Middle frontal gyrus (tissue), 1 donor: ENCODE results near the gene GATC.
"Not testable (repeated sequence)": the region's sequence is repeated elsewhere in the genome, so short reads cannot be mapped to it uniquely, and the experiment has no call there.

Experiments
- DNase-seq: peaks from one replicate; pipeline ENCODE4 v3.0.0-alpha.2; 2015; ENCODE audit warnings: low spot score; ENCODE audit errors: extremely low spot score

Gene GATC

DNA sequence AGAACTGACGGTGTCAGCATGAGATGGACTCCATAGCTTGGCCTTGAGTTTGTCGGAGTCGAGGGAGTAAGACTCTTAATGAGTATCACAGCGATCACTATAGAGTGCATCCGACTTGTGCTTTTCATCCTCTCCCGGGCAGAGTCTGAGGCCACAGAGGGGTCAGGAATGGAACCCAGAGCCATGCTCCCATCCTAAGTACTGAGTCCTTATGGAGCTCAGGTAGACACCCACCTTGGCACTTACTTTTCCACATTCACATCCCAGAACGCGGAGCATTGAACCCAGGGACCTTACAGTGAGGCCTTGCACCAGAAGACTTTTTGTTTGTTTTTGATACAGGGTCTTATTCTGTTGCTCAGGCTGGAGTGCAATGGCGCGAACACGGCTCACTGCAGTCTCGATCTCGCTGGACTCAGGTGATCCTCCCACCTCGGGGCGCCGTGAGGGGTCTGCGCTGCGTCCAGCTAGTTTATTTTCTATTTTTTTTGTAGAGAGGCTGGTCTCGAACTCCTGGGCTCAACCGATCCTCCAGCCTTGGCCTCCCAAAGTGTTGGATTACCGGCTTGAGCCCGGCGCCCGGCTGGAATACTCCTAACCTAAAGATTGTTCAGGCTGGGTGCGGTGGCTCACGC lies 24.0 kb downstream of the GATC start:
- DNase-seq: no peak

GRCh38 chr12:120472521-120472920 lies 26.3 kb downstream of the GATC start:
- DNase-seq: no peak

DNA sequence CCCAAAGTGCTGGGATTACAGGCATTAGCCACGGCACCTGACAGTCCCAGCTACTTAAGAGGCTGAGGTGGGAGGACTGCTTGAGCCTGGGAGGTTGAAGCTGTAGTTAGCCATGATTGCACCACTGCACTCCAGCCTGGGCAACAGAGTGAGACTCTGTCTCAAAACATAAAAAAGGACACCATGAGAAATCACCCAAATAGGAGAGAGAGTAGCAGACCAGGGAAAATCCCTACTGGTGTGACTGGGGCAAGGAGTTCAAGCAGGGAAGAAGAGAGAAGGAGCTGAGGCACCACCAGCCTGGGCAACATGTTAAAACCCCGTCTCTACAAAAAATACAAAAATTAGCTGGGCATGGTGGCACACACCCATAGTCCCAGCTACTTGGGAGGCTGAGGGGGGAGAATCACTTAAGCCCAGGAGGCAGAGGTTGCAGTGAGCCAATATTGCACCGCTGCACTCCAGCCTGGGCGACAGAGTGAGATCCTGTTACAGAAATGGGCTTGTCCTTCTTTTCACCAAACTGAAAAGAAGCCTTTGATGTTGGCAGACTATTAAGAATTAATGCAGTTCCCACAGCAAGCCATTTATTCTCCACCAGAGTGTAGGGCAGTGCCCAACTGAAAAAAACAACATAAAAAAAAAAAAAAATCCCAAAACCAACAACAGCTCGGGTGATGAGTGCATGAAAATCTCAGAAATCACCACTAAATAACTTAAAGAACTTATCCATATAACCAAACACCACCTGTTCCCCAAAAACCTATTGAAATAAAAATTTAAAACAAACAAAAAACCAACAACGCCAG lies 27.8 kb downstream of the GATC start:
- no peak for DNase-seq

- DNase-seq: no peak
Observed at GRCh38 chr12:120474616-120474960, 28.3 kb downstream of the GATC start.

- DNase-seq: no peak
Observed at GRCh38 chr12:120475643-120476042, 29.4 kb downstream of the GATC start.

GRCh38 chr12:120479458-120479857 lies 33.2 kb downstream of the GATC start:
- no peak for DNase-seq

DNA sequence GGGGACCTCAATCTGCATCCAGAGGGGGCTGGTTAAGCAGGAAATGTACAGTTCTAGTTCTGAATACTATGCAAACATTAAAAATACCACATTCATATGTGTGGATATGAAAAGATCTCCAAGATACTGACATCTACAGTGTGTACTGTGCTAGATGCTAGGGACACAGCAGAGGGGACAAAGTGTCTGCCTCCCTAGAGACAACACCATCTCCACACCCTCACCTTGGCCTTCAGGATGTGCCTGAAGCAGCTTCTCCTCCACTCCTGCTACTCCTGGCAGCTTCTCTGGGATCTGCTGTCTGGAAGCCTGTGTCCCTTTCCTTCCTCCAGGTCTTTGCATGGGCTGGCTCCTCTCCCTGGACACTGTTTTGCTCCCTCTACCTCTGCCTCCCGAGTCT lies 34.0 kb downstream of the GATC start:
- DNase-seq: no peak

- DNase-seq: no peak
Observed at GRCh38 chr12:120481022-120481767, 35.0 kb downstream of the GATC start.

GRCh38 chr12:120483621-120484020 lies 37.4 kb downstream of the GATC start:
- DNase-seq: no peak

DNA sequence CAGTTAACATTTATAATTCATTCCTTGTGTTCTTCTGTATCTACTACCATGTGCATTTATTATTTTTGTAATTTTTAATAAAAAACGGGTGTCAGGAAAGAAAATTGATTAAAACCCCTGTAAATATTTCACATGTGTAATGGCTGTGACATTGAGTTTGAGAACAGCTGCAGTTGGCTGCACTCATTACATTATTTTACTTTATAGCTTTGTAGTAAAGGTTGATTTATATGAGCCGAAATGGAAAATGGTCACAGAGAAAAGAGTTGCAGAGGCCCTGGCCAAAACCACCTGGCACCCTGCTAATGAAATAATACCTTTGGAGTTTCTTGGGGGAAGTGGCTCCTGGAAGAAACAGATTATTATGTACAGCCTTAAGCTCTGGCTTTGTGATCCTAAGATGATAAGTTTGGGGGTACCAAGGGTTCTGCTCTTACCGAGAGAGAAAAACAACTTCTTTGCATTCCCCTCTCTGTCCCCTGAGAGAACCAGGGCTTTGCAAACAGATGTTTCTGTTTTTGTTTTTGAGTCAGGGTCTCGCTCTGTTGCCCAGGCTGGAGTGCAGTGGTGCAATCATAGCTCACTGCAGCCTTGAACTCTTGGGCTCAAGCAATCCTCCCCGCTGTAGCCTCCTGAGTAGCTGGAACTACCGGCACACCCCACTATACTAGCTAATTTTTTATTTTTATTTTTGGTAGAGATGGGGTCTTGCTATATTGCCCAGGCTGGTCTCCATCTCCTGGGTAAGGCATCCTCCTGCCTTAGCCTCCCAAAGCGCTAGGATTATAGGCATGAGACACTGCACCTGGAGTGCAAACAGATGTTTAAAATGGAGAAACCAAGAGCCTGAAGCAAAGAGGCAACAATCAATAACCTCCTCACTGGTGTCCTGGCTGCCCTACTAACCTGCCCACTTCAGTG lies 40.0 kb downstream of the GATC start:
- DNase-seq: no peak

GRCh38 chr12:120487552-120487951 lies 41.3 kb downstream of the GATC start:
- DNase-seq: not testable (repeated sequence)

GRCh38 chr12:120488057-120488640 lies 41.9 kb downstream of the GATC start:
- no peak for DNase-seq

GRCh38 chr12:120489018-120489417 lies 42.8 kb downstream of the GATC start:
- DNase-seq: no peak

- no peak for DNase-seq
Observed at GRCh38 chr12:120490325-120490724, 44.1 kb downstream of the GATC start.

DNA sequence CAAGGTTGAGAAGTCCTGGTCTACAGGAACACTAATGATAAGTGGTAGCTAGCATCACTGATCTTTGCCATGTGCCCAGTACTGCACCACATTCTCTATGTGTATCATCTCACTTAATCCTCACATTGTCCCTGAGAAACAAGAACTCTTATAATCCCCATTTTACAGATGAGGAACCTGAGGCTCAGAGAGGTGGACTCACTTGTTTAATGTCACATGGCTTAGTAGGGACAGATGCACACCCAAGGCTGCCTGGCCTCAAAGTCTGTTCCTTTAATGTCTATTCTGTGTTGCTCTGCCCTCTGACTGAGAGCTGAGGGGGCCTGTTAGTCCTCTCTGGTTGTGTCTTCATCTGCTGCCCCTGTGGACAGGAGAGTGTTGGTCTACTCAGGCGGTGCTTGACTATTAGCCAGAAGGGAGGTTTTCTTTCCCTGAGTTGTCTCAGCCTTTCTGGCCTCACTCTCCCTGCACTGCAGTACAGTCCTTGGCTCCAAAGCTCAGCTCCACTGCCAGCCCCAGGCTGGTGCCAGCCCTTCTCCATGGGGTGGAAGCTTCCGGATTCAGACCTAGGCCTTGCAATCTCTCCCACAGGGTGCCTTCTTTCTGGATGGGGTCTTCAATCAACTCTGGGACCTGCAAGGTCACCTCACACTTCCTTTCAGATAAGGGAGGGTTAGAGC lies 44.7 kb downstream of the GATC start:
- DNase-seq: no peak

DNA sequence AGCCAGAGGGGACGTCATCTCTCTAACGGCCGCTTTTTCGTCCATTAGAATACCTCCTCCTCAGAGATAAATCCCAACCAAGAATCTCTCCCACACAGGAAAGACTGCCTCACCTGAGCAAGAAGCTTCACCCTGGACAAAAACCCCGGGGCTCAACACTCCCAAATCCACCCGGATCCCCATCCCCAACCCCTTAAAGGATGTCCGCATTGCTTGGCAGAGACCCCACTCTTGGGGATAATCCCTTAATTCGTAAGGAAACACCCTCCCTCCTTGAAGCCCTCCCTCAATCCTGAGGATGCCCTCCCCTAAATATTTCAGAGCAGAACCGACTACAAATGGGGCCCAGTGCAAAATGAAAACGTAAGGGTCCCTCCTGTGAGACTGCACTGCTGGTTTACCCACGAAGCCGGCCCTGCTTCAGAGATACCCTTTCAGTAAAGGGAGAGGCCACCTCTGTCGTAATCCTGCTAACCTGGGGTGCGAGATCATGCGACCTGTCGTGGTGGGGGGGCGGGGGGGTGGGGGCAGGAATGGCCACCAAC lies 49.0 kb downstream of the GATC start:
- DNase-seq: no peak

DNA sequence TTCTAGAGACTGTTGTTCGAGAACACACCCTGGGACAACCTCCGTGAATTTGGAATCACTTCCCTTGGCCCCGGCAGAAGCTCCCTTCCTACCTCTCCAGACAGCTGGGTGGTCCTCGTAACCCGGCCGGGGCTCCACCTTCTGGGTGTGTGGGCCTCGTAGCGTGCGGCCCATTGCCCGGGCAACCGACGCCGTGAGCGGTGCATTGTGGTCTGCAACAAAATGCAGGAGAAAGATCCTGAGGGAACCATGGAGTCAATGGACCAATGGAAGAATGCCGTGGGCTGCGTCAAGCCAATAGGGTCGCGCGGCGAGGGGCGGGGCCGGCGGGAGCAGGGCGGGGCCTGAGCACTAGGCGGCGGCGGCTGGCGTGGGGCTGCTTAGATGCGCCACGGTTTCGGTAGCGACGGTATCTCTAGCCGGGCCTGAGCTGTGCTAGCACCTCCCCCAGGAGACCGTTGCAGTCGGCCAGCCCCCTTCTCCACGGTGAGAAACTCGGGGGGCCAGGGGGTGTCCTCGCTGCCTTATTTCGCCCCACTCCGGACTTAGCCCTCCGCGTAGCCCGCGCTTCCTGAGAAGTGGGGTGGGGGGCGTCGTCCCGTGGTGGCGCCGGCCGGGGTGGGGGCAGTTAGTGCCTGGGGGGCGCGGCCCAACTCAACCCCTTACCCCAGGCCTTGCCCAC lies 49.6 kb downstream of the GATC start, which contains the start of gene DYNLL1:
Gene DYNLL1, plus strand, starts transcription at position 383 of the 682 bp plus-strand sequence. CDS start 309 bp downstream, outside the sequence.
- DNase-seq: peak; percentile 88

DNA sequence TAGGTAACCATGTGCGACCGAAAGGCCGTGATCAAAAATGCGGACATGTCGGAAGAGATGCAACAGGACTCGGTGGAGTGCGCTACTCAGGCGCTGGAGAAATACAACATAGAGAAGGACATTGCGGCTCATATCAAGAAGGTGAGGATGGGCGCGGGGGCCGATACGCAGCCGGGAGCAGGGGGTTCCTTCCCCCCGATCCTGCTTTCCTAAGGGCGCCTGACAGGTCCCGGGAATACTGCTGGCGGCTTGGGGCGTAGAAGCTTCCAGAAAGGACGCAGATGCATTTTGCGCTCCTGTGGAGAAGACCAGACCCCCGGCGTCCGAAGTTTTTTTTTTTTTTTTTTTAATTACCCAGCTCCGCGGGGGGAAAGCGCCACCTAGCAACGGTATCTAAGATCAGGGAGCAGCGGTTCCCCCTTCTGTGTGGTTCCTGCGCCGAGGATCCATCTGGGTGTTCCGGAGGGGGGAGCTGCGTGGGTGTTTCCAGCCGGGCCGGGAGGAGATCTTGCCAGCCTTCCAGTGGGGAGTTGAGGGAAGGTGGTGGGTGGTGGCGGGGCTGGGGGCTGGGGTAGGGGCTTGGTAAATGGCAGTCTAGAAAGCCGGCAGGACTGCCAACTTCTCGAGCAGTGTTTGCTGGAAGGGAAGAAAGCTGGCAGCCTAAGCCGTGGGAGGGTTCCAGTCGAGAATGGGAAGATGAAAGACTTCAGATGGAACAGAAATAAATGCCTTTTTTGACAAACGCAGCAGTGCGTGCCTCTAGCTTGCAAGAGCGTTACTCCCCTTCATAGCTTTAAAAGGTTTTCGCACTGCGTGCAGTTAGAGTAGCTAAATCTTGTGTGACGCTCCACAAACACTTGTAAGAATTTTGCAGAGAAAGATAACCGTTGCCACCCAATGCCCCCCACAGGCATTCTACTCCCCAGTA lies 50.4 kb downstream of the GATC start:
- peak; percentile 71 for DNase-seq
